Measurements from ENCODE around the gene GPS1. TPM values are rescaled to one million over a fixed set of nuclear protein-coding genes. Genes with fewer than 3 reads are reported as not detected.

GPS1 gene
- total RNA-seq, 1 donor from 2014 or later, result 115 TPM

GRCh38 chr17:82083009-82083408 lies 31.3 kb downstream of the GPS1 start:
- H3K9me3 Mint-ChIP-seq (ENCODE audit: unreplicated experiment), result peaks cover 8% of the 10 kb centered on the region
- TF ChIP-seq CTCF (IDR thresholded peaks at IDR 0.05; ENCODE audit: partially characterized antibody, unreplicated experiment), result no peak
- DNase-seq, result no peak
- no peaks in the 10 kb centered on the region for H3K4me1 Mint-ChIP-seq (ENCODE audit: low read depth, unreplicated experiment)
- H3K27ac Mint-ChIP-seq (ENCODE audit: unreplicated experiment), result no peak overlapping the region
- no peaks in the 10 kb centered on the region for H3K36me3 Mint-ChIP-seq (ENCODE audit: unreplicated experiment)
- peaks cover 5% of the 10 kb centered on the region for H3K27me3 Mint-ChIP-seq (ENCODE audit: unreplicated experiment)
- H3K4me3 Mint-ChIP-seq (ENCODE audit: unreplicated experiment), result no peak overlapping the region

DNA sequence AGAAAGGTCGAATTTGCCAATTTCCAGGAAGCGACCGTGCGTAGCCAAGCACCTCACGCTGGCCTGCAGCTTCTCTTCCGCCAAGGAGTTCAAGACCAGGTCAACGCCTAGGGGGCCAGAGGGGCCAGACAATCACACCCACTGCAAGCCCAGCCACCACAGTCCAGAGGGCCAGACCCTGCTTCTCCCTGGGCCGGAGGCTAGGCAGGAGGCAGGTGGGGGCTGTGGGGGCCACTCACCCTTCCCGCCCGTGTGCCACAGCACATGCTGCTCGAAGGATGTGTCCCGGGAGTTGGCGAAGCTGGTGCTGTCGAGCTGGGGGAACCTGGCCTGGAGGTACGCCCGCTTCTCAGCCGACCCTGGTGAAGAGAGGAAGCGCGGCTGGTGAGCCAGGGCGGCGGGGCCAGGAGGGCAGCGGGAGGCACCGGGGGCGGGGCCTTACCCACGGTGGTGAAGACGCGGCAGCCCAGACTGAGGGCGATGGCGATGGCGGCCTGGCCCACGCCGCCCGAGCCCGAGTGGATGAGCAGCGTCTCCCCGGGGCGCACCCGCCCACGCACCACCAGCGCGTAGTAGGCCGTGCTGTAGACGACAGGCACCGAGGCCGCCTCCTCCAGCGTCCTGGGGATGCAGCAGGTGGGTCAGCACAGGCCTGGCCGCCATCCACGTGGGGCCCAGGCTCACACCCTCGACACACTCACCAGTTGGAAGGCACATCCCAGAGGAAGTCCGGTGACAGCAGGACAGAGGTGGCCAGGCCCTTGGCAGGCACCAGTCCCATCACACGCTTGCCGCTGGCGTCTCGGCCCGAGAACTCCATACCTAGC lies 32.0 kb downstream of the GPS1 start:
- TF ChIP-seq CTCF (IDR thresholded peaks at IDR 0.05; ENCODE audit: partially characterized antibody, unreplicated experiment), result no peak
- no peak overlapping the region for H3K4me3 Mint-ChIP-seq (ENCODE audit: unreplicated experiment)
- no peak for DNase-seq
- H3K27ac Mint-ChIP-seq (ENCODE audit: unreplicated experiment), result no peak overlapping the region
- H3K27me3 Mint-ChIP-seq (ENCODE audit: unreplicated experiment), result peaks cover 2% of the 10 kb centered on the region
- H3K36me3 Mint-ChIP-seq (ENCODE audit: unreplicated experiment), result no peaks in the 10 kb centered on the region
- H3K4me1 Mint-ChIP-seq (ENCODE audit: low read depth, unreplicated experiment), result no peaks in the 10 kb centered on the region
- H3K9me3 Mint-ChIP-seq (ENCODE audit: unreplicated experiment), result peaks cover 5% of the 10 kb centered on the region

GRCh38 chr17:82084373-82085030 lies 32.8 kb downstream of the GPS1 start:
- Mint-ChIP-seq H3K27ac (ENCODE audit: unreplicated experiment) (no peak overlapping the region), H3K36me3 (ENCODE audit: unreplicated experiment) (no peaks in the 10 kb centered on the region), H3K27me3 (ENCODE audit: unreplicated experiment) (peaks cover 2% of the 10 kb centered on the region), H3K9me3 (ENCODE audit: unreplicated experiment) (peaks cover 5% of the 10 kb centered on the region), H3K4me1 (ENCODE audit: low read depth, unreplicated experiment) (no peaks in the 10 kb centered on the region), H3K4me3 (ENCODE audit: unreplicated experiment) (no peak overlapping the region)
- DNase-seq, result no peak
- TF ChIP-seq CTCF (IDR thresholded peaks at IDR 0.05; ENCODE audit: partially characterized antibody, unreplicated experiment), result no peak

DNA sequence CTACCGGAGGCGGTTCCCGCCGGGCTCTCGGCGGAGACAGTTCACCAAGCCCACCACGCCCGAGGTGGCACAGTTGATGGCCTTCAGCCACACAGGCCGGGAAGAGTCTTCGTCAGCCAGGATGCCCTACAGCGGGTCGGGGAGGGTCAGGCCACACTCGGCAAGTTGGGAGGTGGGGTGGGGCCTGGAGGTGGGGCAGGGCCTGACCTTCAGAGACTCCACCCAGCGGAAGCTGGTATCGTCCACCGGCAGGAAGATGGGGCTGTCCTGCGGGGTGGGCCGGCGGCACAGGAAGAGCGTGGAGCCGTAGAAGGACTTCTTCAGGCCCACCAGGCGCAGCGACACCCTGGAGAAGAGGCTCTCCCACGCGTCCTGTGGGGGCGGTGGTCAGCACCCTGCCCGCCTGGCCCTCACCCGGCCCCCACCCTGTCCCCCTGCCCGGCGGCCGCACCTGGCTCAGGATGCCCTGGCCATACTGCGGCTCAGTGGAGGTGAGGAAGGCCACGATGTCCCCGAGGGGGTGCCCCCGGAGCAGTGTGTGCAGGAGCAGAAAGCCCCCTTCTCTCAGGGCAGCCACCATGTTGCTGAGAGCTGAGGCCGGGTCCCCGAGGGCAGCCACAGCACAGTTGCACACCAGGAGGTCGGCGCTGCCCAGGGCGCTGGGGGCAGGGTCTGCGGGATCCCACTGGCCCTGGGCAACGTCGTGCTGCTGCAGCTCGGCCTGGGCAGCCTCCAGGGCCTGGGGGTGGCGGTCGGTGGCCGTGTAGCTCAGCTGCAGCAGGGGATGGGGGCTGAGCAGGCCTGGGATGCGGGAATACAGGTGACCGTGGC lies 33.5 kb downstream of the GPS1 start:
- H3K36me3 Mint-ChIP-seq (ENCODE audit: unreplicated experiment), result no peaks in the 10 kb centered on the region
- H3K27ac Mint-ChIP-seq (ENCODE audit: unreplicated experiment), result no peak overlapping the region
- H3K4me1 Mint-ChIP-seq (ENCODE audit: low read depth, unreplicated experiment), result no peaks in the 10 kb centered on the region
- no peak for DNase-seq
- peaks cover 2% of the 10 kb centered on the region for H3K27me3 Mint-ChIP-seq (ENCODE audit: unreplicated experiment)
- H3K4me3 Mint-ChIP-seq (ENCODE audit: unreplicated experiment), result no peak overlapping the region
- no peak for TF ChIP-seq CTCF (IDR thresholded peaks at IDR 0.05; ENCODE audit: partially characterized antibody, unreplicated experiment)
- peaks cover 3% of the 10 kb centered on the region for H3K9me3 Mint-ChIP-seq (ENCODE audit: unreplicated experiment)

Measured in glutamatergic neuron (in vitro differentiated cells).